Tibial artery (tissue), 4 donors: Measurements from ENCODE around the gene OSBPL1A.

Source experiments
- DNase-seq, 2 donors: peaks; one replicate each; pipeline ENCODE4 v3.0.0-alpha.2; 2019
- H3K27ac ChIP-seq, 2 donors: fragments of 200-600 bp; sonication (generic) in 1 of 2; 1 replicate in 1 of 2; 2 replicates in 1 of 2; pipeline ENCODE4 v1.5.1; 2018 to 2019; ENCODE audit warnings: mild to moderate bottlenecking in 1 of 2
- H3K27me3 ChIP-seq, 2 donors: fragments of 200-600 bp; sonication (generic) in 1 of 2; one replicate each; pipeline versions ENCODE4 v1.5.1 to v1.6.0; 2016 to 2019
- H3K36me3 ChIP-seq, 3 donors: fragments of 200-600 bp; sonication (generic) in 2 of 3; one replicate each; pipeline ENCODE4 v1.5.1; 2016 to 2019; ENCODE audit warnings: mild to moderate bottlenecking in 2 of 3
- H3K4me1 ChIP-seq, 4 donors: fragments of 200-600 bp; sonication (generic) in 2 of 4; 1 replicate in 3 of 4; 2 replicates in 1 of 4; pipeline ENCODE4 v1.5.1; 2016 to 2019
- H3K4me3 ChIP-seq, 2 donors: fragments of 200-600 bp; sonication (generic) in 1 of 2; 1 replicate in 1 of 2; 2 replicates in 1 of 2; pipeline ENCODE4 v1.5.1; 2018 to 2019; ENCODE audit warnings: mild to moderate bottlenecking in 2 of 2
- H3K9me3 ChIP-seq, 3 donors: fragments of 200-600 bp; sonication (generic) in 1 of 3; one replicate each; pipeline ENCODE4 v1.5.1; 2016 to 2019
- intact Hi-C: fragments of 100-400 bp; cut with DNase I; formaldehyde crosslinking; loops from one replicate; pipeline ENCODE4 v1.15.0; 2023; ENCODE audit warnings: low total_unique reads
- TF ChIP-seq, protein P1 (sequence below), 2 experiments: fragments of 200-600 bp in 1 of 2; fragments of 450-650 bp in 1 of 2; IDR thresholded peaks; one replicate each; pipeline ENCODE4 v1.5.1; 2017 to 2019; ENCODE audit warnings: antibody characterized with exemption in 2 of 2, mild to moderate bottlenecking in 1 of 2, moderate library complexity in 1 of 2

Gene OSBPL1A

DNA sequence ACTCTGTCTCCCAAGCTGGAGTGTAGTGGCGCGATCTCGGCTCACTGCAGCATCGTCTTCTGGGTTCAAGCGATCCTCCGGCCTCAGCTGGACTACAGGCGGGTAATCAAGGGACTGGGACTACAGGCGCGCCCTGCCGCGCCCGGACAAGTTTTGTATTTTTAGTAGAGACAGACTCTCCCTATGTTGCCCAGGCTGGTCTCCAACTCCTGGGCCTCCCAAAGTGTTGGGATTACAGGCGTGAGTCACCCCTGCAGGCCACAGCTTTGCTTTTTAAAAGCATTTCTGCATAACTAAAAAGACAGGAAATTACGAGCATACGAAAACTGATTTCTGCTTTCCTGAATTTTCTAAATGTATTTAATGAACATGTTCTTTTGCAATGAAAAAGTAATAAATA is 916 bp upstream of the OSBPL1A start:
- H3K36me3 ChIP-seq: no peaks in the 10 kb centered on the region
- intact Hi-C loops: loop anchor here (1.0 kb wide), 1 partner anchor 28 kb away; the partner anchor contains the start of gene IMPACT
- no peak for DNase-seq
- TF ChIP-seq, protein P1, sequence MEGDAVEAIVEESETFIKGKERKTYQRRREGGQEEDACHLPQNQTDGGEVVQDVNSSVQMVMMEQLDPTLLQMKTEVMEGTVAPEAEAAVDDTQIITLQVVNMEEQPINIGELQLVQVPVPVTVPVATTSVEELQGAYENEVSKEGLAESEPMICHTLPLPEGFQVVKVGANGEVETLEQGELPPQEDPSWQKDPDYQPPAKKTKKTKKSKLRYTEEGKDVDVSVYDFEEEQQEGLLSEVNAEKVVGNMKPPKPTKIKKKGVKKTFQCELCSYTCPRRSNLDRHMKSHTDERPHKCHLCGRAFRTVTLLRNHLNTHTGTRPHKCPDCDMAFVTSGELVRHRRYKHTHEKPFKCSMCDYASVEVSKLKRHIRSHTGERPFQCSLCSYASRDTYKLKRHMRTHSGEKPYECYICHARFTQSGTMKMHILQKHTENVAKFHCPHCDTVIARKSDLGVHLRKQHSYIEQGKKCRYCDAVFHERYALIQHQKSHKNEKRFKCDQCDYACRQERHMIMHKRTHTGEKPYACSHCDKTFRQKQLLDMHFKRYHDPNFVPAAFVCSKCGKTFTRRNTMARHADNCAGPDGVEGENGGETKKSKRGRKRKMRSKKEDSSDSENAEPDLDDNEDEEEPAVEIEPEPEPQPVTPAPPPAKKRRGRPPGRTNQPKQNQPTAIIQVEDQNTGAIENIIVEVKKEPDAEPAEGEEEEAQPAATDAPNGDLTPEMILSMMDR (IDR thresholded peaks at IDR 0.05): no peak
- H3K27ac ChIP-seq: peak overlapping the region in 1 of 2 donors; percentile 86
- peak overlapping the region; percentile 87 to 95 for H3K4me3 ChIP-seq
- no peaks in the 10 kb centered on the region for H3K27me3 ChIP-seq
- H3K9me3 ChIP-seq: no peaks in the 10 kb centered on the region
- H3K4me1 ChIP-seq: peaks cover 0 to 23% (median 6%) of the 10 kb centered on the region in 4 donors

DNA sequence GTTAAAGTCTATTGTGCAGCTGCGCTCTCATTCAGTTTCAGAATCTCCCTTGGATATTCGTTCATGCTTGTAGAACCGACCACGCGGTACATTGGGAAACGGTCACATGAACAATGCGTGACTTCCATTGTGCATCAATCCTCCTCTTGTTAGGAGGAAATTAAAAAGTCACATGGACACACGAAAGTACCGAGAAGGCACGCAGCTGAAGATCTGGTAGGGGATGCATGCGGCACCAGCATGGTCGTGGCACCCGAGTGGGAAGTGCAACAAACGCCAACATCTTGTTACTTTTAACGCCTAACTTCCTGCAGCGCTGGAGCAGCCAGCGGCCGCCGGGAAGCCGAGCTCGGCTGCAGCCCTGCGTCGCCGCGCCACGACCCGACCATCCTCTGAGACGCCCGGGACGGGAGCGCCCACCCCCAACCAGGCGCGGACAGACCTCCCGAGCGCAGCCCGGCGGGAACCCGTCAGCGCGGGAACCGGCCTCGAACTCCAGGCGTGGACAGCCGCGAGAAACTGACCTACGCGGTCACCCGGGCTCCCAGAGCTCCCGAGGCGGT is 412 bp downstream of the OSBPL1A start:
- intact Hi-C loops: no loop called here
- no peaks in the 10 kb centered on the region for H3K36me3 ChIP-seq
- H3K9me3 ChIP-seq: no peaks in the 10 kb centered on the region
- peak overlapping the region; percentile 86 for H3K27ac ChIP-seq
- H3K4me3 ChIP-seq: peak overlapping the region; percentile 87 to 95
- H3K4me1 ChIP-seq: peaks cover 0 to 23% (median 6%) of the 10 kb centered on the region in 4 donors
- DNase-seq: peak; percentile 85 to 91
- TF ChIP-seq, protein P1 (IDR thresholded peaks at IDR 0.05): no peak
- no peaks in the 10 kb centered on the region for H3K27me3 ChIP-seq

DNA sequence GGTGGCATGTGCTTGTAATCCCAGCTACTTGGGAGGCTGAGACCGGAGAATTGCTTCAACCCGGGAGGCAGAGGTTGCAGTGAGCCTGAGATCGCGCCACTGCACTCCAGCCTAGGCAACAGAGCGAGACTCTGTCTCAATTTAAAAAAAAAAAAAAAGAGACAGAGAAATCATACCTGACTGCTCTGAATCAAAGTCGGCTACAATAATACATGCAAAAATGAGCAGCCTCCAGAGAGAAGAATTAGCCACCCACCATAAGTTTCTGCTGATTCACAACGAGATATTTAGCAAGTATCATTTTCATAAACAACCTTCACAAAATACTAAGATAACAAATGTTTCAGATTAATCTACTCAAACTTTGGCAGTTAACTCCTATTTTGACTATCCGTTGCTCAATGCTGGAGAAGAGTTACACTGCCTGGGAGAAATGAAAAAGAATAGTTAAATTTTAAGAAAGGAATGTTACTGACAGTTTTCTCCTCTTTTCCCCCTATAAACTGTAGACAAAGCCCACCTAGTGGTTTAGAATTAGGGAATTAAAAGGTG is 1.5 kb downstream of the OSBPL1A start:
- Histone ChIP-seq H3K27ac (peak overlapping the region in 1 of 2 donors; percentile 86), H3K4me3 (no peak overlapping the region), H3K9me3 (no peaks in the 10 kb centered on the region), H3K4me1 (peaks cover 0 to 23% (median 6%) of the 10 kb centered on the region in 4 donors), H3K36me3 (no peaks in the 10 kb centered on the region), H3K27me3 (no peaks in the 10 kb centered on the region)
- DNase-seq: no peak
- TF ChIP-seq, protein P1 (IDR thresholded peaks at IDR 0.05): no peak
- intact Hi-C loops: no loop called here

DNA sequence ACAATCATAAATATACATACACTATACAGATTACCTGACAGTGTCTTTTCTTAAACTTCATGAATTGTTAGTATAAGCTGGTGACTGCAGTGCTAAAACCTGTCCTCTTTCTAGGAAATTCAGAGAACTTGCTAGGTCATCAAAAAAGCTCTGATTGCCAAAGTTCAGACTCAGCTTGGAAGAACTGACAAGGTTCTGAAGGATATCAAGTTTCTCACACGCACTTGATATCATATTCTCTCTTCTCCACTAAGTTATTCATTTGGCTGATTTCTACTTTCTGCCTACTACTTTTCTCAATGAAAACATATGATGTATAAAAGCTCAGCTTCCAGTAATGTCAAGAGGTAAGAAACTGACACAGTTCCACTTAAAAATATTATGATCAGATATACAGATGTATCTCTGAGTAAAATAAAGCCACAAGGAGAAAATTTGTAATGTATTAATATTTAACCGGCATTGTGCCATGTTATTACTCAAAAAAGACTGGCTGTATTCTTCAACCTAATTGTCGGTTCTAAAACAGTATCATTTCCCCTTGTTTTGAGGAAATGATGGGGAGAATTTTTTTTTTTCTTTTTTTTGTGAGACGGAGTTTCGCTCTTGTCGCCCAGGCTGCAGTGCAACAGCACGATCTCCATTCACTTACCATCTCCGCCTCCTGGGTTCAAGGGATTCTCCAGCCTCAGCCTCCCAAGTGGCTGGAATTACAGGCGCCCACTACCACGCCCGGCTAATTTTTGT is 2.4 kb downstream of the OSBPL1A start:
- Histone ChIP-seq H3K4me3 (no peak overlapping the region), H3K27me3 (no peaks in the 10 kb centered on the region), H3K9me3 (no peaks in the 10 kb centered on the region), H3K36me3 (no peaks in the 10 kb centered on the region), H3K27ac (no peak overlapping the region), H3K4me1 (peaks cover 0 to 23% (median 5%) of the 10 kb centered on the region in 4 donors)
- TF ChIP-seq, protein P1 (IDR thresholded peaks at IDR 0.05): no peak
- intact Hi-C loops: no loop called here
- DNase-seq: no peak

DNA sequence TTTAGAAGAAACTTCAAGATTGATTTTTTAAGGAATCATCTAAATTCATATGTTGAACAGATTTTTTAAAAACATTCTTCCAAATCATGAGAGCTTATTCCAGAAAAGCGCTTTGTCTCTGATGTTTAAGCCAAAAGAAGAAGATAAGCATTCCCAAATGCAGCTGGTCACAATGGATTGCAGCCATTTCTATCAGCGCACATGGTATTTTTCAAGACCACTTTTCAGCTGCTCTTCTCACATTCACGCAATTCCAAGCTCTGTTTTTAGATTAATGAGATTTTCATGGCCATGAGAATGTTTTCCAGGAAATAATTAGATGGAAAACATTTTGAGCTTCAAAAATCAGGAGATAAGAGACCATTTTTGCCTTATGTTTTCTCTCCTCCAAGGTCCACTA is 8.7 kb downstream of the OSBPL1A start:
- TF ChIP-seq, protein P1 (IDR thresholded peaks at IDR 0.05): no peak
- intact Hi-C loops: no loop called here
- DNase-seq: no peak

More for the DNA sequence above, 8.7 kb downstream of the OSBPL1A start:
- Histone ChIP-seq H3K27me3 (no peaks in the 10 kb centered on the region), H3K4me1 (no peaks in the 10 kb centered on the region), H3K4me3 (no peak overlapping the region), H3K9me3 (no peaks in the 10 kb centered on the region), H3K36me3 (no peaks in the 10 kb centered on the region), H3K27ac (no peak overlapping the region)
